KBM-7 (cell line): ENCODE results near the gene SLC34A3.
A peak's percentile ranks its signal among the peaks of the same experiment; 100 is the strongest.
"Not testable (repeated sequence)": the region's sequence is repeated elsewhere in the genome, so short reads cannot be mapped to it uniquely, and the experiment has no call there.

ENCODE experiments used
- DNase-seq: peaks from one replicate; pipeline ENCODE4 v3.0.0-alpha.2; 2015
- in situ Hi-C: fragments of 300-500 bp; cut with MboI; formaldehyde crosslinking; loops from 2 replicates; pipeline ENCODE4 v1.14.3; 2020; ENCODE audit warnings: low sequenced_read_pairs, low pct_unique_long_range_greater_than_20kb, mixed read lengths

SLC34A3 gene

DNA sequence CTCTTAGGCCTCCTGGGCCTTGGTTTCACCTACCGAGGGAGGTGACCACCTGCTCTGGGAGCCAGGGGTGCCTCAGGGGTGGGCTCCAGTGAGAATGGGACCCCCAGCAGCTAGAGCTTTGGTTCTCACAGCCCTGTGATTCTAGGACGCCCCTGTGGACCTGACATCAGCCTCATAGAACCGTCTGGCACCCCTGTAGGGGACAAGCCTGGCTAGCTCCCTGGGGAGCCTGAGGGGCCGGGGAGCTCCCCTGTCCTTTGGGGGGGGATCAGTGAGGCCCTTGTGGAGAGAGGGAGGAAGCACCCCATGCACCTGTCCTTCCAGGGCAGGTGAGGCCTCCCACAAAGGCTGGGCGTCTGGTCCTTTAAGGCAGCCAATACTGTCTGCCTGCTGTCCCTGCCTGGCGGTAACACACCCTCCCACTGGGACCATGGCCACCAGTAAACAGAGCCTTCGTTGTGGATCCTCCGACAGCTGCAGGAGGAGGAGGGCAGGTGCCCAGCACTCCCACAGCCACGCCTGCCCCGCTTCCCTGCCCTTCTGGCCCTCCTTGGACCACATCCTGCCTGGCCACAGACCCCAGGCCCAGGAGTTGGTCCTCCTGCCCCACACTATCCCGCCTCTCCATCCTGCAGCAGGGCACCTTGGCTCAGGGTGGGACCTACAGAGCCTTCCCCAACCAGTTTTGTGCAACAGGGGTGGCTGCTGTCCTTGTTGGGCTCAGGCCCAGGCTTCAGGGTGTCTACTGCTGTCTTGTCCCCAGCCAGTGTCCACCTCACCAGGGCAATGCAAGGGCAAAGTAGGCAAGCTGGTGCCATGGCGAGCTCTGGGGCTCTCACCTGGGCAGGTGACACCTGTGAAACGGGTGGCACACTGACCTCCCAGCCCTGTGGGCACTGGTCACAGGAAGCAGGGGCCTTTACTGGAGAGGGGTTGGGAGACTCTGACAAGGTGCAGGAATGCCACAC is 7.3 kb downstream of the SLC34A3 start:
- no peak for DNase-seq
- in situ Hi-C loops: no loop called here

DNA sequence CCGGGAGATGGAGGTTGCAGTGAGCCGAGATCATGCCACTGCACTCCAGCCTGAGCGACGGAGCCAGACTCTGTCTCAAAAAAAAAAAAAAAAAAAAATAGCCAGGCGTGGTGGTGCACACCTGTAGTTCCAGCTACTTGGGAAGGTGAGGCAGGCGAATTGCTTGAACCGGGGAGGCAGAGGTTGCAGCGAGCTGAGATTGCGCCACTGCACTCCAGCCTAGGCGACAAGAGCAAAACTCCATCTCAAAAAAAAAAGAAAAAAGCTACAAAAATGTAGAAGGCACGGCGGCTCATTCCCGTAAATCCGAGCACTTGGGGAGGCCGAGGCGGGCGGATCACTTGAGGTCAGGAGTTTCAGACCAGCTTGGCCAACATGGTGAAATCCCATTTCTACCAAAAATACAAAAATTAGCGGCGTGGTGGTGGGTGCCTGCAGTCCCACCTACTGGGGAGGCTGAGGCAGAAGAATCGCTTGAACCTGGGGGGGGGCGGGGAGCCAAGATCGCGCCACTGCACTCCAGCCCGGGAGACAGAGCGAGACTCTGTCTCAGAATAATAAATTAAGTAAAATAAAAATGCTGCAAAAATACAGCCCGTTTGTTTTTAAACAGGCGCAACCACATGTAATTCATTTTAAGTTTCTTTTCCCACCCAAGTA is 9.0 kb downstream of the SLC34A3 start:
- DNase-seq, in situ Hi-C loops: not testable (repeated sequence)

DNA sequence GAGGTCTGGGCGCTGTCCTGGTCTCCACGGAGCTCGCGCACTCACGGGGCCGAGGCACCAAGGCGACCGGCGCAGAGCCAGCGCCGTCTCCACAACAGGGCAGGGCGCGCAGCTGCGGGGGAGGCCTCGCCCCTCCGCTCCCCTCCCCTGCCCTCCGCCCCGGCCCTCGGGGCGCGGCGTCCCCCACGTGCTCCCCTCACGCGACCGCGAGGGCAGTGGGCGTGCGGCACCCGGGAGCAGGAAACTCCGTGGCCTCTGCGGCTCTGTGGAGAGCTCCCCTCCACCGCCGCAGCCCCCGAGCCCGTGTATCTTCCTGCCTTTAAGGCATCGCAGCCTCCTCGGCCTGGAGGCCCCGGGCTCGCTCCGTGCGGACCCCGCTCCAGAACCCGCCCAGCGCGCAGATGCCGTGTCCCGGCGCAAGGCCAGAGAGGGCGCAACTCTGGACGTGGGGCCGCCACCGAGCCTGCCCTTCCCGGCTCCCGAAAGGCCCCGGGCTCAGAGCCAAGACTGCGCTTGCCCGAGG is 9.7 kb downstream of the SLC34A3 start:
- in situ Hi-C loops: no loop called here
- DNase-seq: no peak

DNA sequence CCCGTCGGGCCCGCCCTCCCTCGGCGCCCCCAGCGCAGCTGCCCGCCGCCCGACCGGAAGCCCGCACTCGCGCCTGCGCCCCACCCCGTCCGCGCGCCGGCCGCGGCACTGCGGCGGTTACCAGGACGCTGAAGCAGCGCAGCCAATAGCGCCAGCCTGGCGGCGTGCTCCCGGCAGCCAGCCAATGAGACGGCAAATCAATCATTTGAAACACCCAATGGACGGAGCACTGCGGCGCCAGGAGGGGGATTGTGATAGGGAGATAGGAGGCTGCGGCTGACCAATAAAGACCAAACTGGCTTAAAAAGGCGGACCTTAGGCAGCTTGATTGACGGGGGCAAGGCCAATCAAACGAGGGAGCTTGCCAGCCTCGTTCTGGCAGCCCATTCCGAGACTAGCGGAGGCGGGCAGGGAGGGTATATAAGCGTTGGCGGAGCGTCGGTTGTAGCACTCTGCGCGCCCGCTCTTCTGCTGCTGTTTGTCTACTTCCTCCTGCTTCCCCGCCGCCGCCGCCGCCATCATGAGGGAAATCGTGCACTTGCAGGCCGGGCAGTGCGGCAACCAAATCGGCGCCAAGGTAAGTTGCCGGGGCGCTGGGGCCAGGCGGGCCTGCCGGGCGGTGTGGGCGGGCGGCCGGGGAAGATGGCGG is 10.3 kb downstream of the SLC34A3 start, which contains the start of gene TUBB4B:
TSS of gene TUBB4B (plus strand) at position 447 of the 649 bp plus-strand sequence. CDS start at position 521, 74 bp downstream.
- in situ Hi-C loops: no loop called here
- peak; percentile 100 for DNase-seq

DNA sequence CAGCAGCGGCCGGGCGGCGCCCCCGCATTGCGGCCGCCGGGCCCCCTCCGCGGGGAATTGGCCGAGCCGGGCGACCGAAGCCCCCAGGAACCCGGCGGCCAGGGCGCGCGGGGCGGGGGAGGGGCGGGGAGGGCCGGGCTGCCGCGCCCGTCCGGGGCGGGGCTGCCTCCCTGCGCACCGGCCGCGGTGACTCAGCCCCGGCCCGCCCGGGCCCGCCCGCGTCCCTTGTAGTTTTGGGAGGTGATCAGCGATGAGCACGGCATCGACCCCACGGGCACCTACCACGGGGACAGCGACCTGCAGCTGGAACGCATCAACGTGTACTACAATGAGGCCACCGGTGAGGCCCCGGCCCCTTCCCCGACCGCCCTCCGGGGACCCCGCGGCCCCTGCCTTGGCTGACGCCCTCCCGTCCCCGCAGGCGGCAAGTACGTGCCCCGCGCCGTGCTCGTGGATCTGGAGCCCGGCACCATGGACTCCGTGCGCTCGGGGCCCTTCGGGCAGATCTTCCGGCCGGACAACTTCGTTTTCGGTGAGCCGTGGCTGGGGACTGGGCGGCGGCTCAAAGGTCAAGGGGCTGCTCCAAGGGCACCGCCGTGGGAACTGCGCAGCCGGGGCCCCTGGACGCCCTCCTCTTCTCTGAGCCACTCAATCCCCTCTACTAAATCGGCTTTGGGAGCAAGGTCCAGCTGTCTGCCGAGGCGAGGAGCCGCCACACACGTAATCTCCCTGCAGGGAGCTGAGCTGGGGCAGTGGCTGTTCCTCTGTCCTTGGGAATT is 11.0 kb downstream of the SLC34A3 start:
- in situ Hi-C loops: no loop called here

DNA sequence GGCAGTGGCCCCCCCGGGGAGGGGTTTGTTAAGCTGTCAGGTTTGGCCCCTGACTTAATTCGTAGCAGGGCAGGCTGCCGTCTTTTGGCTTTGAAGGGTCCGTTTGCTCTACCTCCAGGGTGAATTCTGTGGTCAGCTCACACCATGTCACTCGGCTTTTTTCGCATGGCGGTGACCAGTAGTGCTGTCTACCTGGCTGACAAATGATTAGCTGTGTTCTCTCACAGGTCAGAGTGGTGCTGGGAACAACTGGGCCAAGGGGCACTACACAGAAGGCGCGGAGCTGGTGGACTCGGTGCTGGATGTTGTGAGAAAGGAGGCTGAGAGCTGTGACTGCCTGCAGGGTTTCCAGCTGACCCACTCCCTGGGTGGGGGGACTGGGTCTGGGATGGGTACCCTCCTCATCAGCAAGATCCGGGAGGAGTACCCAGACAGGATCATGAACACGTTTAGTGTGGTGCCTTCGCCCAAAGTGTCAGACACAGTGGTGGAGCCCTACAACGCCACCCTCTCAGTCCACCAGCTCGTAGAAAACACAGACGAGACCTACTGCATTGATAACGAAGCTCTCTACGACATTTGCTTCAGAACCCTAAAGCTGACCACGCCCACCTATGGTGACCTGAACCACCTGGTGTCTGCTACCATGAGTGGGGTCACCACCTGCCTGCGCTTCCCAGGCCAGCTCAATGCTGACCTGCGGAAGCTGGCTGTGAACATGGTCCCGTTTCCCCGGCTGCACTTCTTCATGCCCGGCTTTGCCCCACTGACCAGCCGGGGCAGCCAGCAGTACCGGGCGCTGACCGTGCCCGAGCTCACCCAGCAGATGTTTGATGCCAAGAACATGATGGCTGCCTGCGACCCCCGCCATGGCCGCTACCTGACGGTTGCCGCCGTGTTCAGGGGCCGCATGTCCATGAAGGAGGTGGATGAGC is 11.8 kb downstream of the SLC34A3 start:
- DNase-seq: no peak
- in situ Hi-C loops: no loop called here

More for the DNA sequence above, 11.0 kb downstream of the SLC34A3 start:
- no peak for DNase-seq

DNA sequence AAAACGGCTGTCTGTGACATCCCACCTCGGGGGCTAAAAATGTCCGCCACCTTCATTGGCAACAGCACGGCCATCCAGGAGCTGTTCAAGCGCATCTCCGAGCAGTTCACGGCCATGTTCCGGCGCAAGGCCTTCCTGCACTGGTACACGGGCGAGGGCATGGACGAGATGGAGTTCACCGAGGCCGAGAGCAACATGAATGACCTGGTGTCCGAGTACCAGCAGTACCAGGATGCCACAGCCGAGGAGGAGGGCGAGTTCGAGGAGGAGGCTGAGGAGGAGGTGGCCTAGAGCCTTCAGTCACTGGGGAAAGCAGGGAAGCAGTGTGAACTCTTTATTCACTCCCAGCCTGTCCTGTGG is 12.5 kb downstream of the SLC34A3 start:
- DNase-seq, in situ Hi-C loops: not testable (repeated sequence)

DNA sequence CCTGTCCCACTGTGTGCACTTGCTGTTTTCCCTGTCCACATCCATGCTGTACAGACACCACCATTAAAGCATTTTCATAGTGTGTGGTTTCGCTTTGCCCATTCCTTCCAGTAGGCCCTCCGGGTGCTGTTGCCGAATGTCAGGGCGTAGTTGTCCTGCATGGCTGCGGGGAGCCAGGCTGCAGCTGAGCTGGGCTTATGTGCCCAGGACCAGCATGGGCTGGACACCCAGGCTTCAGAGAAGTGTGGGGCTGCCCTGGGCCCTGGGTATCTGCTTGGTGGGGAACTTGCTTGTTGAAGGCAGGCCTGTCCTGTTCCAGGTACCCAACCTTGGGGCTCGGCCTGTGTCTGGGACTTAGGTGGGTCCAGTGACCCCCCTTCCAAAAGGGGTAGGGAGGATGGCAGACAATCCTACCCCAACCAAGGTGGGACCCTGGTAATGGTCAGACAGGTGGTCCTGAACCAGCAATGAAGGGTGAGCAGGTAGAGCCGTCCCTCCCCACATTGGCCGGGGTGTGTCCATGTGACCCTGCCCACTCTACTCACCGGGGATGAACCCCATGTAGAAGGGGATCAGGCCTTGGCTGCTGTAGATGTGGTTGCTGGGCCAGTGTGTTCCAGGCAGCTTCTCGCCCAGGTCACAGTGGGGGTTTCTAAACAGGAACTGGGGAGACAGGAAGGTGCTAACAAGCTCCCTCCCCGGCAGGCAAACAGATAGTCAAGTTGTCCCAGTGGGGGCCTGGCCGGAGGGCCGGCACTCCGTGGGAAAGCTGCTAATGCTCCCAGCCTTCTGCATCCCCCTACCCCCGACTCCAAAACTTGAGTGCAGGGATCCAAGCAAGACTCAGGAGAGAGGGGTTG is 13.2 kb downstream of the SLC34A3 start:
- in situ Hi-C loops: no loop called here
- peak; percentile 53 for DNase-seq

DNA sequence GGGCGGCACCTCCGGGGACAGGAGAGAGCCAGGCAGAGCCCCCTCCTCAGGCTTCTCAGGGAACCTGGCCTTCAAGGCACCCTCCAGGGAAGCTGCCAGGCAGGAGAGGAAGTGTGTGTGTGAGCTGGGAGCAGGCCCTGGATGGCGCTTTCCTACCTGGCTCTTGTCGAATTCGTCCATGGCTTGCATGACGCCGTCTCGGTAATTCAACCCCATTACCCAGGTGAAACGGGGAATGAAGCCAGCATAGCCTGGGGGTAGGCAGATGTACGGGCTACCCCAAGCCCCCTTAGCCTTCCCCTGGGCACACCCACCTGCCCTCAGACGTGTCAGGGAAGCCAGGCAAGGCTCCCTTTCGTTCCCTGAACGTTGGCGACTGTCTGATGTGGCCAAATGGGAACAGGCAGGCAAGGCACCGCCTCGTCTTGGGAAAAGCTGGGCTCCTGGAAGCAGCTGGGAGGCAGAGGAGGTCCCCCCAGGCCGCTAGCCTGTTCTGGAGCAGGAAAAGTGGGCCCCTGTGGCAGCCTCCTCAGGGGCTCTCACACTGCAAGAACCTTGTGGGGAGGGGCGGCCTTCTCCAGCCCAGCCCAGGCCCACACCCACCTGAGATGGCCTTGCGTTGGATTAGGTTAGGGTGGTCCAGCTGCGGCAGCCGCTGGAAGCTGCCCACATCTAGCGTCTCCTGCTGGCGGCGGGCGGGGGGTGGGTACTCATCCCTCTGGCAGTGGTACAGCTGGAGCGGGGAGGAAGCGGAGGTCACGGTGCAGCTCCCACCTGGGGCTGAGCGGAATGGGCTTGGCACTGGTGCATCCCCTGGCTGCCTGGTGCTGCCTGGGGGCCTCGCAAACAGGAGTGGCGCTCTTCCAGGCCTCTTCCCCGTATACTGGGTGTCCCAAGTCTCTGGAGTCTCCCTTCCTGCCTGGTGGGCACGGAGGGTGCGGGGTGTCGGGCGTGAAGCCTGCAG is 14.1 kb downstream of the SLC34A3 start:
- in situ Hi-C loops: no loop called here
- no peak for DNase-seq

DNA sequence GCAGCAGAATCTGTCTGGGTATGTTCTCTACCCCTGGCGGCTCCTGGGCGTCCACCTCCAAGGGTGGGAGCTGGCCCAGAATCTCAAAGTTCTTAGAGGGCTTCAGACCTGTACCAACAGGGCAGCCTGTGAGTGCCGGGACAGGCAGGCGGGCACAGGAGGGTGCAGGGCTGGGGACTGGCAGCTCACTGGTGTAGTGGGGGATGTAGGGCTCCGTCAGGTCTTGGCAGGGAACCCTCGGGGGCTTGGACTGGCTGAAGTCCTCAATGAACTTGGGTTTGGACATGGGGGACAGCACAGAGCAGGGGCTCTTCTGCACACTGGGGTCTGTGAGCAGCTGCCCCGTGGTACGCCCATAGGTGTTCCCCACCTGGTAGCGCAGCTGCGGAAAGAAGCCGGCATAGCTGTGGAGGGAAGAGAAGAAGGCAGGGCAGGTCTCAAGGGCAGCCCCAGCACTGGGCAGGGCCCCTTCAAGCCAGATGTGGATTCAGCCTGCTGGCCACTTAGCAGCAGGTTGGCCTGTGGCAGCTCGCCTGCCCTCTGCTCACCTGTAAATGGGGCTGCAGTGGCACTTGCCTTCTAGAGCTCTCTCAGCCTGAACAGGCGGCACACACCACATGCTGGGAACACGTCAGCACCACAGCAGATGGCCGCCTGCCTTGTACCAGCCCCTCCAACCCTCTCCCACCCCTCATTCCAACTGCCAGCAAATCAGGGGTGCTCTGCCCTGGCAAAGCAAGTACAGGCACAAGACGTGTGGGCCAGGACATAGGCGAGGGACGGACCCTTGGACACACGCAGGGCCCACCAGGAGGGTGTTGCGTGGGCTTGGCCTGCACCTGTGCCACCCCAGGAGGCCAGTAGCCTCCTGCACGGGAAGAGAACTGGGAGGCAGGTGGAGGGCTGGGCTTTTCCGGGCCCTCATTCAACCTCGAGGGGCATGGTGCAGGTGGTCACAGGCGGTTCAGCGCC is 15.0 kb downstream of the SLC34A3 start:
- DNase-seq: no peak
- in situ Hi-C loops: no loop called here

DNA sequence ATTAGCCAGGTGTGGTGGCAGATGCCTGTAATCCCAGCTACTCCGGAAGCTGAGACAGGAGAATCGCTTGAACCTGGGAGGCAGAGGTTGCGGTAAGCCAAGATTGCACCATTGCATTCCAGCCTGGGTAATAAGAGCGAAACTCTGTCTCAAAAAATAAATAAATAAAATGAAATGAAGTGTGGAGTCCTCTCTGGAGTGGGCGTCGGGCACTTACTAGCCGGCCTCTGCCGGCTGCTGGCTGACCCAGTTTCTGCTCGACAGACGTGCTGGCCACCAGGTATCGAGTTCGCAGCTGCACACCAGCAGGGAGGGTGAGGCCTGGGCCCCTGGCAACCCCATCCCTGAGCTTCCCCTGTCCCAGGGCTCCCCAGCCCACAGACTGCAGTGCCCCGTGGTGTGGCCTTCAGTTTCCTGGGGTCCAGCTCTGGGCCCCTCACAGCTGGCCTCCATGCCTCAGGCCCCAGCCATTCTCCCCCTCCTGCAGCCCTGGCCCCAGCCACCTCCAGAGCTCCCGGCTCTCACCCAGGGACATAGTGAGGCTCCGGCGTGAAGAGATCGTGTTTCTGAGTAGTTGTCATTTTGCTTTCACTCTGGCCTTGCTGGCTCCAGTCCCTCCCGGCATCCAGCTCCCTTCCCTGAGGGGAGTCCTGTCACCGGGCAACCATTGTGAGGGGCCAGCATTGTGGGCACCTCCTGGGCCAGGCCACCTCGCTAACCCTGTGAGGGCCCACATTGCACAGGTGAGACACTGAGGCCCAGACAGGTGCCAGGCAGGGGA is 16.6 kb downstream of the SLC34A3 start:
- in situ Hi-C loops: no loop called here
- DNase-seq: no peak

DNA sequence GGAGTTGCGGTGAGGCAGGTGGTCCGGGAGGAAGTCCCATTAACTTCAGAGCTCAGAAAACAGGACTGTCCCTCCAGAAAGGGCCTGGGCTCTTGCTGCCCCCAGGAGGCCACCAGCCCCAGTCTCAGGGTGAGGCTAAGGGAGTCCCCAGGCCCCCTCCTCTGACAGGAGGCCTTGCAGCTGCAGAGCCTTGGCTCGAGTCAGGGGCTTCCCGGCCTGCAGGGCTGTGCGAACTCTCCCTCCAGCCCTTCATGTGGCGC is 17.1 kb downstream of the SLC34A3 start:
- in situ Hi-C loops: no loop called here
- DNase-seq: no peak

DNA sequence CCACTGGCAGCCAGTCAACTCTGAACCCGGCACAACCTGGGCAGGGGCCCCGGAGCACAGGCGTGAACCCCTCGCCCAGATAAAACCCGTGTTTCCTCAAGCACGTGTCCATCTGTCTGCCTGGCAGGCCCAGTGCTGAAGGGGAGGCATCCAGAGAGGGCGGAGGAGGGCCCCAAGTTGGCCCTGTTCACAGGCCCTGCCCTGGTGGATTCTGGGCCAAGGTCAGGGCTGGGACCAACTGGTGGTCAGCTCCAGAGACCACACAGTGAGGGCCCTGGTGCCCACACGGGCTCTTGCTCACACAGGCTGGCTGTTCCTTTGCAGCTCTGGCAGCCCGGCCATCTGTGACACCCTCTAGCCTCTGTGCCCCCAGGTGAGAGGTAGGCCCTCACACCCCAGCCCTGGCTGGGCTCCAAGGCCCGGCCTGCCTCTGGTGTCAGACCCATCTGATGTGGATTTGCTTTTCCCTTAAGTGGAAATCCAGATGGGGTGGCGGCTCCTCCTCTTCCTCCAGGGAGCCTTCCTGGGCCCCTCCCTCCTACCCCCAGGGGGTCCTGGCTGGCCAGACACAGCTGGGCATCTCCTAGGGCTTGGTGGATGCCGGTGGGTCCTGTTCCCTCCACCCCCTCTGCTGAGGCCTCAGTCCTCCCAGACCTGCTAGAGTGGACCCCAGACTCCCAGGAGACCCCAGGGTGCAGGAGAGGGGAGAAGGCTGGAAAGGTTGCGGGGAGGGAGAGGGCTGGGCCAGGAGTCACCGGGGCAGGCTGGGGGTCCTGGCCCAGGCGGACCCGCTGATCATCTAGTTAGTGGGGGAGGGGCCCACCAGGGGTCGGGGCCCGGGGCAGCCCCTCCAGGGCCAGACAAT is 19.9 kb downstream of the SLC34A3 start:
- DNase-seq: no peak
- in situ Hi-C loops: no loop called here

DNA sequence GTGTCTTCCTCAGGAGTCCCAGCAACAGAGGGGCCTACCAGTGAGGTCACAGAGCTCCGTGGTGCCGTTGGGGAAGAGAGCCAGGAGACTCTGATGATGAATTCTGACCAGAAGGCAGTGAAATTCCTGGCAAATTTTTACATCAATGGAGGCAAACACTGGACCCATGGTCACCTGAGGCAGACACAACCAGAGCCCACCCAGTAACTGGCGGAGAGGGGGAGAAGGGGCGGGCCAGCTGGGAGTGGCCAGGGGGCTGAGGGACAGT is 20.4 kb downstream of the SLC34A3 start, which contains the start of gene STPG3:
TSS of gene STPG3 (plus strand) at position 93 of the 268 bp plus-strand sequence. CDS start at position 94, 1 bp downstream.
- in situ Hi-C loops: no loop called here
- no peak for DNase-seq
